Measurements from ENCODE around the gene PAK6.

Gene PAK6

DNA sequence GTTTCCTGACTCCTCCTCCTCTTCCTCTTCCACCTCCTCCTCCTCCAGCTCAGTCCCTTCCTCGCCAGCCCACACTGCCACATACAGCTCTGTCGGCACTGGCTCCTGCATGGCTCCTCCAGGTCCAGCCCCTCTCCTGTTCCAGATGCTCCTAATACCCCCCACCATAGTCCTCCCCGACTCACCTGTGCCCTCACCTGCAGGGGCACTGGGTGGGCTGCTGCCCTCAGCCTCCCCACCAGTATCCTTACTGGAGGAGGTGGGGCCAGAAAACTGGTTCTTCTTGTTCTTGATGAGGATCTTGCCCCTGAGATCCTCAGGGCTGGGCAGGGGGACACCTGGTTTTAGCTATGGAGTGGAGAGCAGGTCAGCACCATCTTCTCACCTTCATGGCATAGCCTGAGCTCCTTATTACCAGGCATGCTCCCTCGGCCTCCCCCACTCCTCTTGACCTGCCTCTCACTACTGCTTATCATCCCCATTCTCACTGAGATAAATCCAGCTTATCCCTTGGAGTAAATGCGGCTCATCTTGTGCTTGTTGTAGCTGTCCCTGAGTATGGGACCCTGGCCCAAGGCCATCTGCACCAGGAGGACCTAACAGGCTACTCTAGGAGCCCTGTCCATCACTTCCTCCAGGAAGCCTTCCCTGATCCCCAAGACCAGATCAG lies 57.8 kb downstream of the PAK6 start:
- Histone ChIP-seq H3K9ac (ENCODE audit: low read length) (no peak overlapping the region), H3K4me1 (ENCODE audit: control insufficient read depth, insufficient read depth, low read length) (peaks cover 7% of the 10 kb centered on the region), H3K9me3 (ENCODE audit: control insufficient read depth, insufficient read depth, low read depth, low read length) (peaks cover 11% of the 10 kb centered on the region; the same call in 1 of the 2 replicates), H3K36me3 (ENCODE audit: control insufficient read depth, insufficient read depth, low read length) (no peaks in the 10 kb centered on the region), H3K27ac (ENCODE audit: low read depth, low read length) (no peak overlapping the region), H3K27me3 (ENCODE audit: control insufficient read depth, insufficient read depth, low read length) (peaks cover 41% of the 10 kb centered on the region), H3K4me3 (ENCODE audit: low read depth, low read length) (no peak overlapping the region)

DNA sequence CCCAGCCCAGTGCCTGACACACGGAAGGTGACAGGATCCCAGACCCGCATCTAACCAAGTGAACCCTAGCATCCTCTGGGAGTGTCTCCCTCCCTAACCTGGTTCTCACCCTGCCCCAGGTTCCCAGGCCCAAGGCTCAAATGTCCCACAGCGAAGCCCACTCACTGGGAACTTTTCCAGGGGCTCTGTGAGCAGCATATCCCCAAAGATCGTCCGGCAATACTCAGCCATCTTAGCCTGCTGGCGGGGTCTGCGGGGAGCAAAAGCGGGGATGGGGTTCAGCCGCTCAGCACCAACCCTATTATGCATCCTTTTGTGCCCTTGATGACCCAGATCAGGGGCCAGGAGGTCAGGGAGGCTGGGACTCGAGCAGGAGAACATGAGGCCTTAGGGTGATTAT lies 58.5 kb downstream of the PAK6 start:
- H3K27me3 ChIP-seq (ENCODE audit: control insufficient read depth, insufficient read depth, low read length) = peaks cover 35% of the 10 kb centered on the region
- H3K27ac ChIP-seq (ENCODE audit: low read depth, low read length) = no peak overlapping the region
- H3K4me1 ChIP-seq (ENCODE audit: control insufficient read depth, insufficient read depth, low read length) = peaks cover 12% of the 10 kb centered on the region; the same call in 1 of the 2 replicates
- no peaks in the 10 kb centered on the region for H3K36me3 ChIP-seq (ENCODE audit: control insufficient read depth, insufficient read depth, low read length)
- H3K4me3 ChIP-seq (ENCODE audit: low read depth, low read length) = no peak overlapping the region
- peaks cover 11% of the 10 kb centered on the region; the same call in 1 of the 2 replicates for H3K9me3 ChIP-seq (ENCODE audit: control insufficient read depth, insufficient read depth, low read depth, low read length)
- H3K9ac ChIP-seq (ENCODE audit: low read length) = no peak overlapping the region

DNA sequence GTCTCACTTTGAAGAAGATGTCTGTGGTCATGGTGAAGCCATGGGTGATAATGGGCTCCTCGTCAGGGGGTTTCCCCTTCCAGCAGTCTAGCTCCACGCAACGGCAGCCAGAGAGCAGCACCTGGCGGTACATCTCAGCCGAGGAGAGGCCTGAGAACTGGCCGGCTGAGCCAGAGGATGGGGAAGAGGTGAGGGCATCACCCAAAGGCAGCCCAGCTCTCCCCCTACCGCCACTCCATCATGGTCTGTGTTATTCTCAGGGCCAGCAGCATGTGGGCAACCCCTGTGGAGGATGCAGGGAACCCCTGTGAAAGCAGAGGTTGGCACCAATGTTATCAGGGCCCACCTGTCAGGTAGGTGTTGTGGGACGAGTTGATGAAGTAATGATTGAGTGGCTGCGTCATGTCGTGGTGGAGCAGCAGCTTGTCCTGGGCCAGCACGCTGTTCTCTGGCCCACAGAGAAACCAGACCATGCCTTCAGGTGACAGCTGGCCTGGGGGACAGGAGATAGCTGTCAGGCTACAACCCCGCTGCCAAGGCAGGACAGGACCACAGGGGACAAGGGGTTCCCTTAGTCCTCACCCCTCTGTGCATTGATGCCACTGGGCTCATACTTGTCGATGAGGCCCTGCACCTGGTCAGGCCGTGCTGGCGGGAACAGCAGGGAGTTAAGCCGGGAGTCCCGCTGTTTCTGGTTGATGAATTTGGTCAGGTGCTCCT lies 59.5 kb downstream of the PAK6 start:
- Histone ChIP-seq H3K27me3 (ENCODE audit: control insufficient read depth, insufficient read depth, low read length) (peaks cover 25% of the 10 kb centered on the region), H3K9ac (ENCODE audit: low read length) (no peak overlapping the region), H3K9me3 (ENCODE audit: control insufficient read depth, insufficient read depth, low read depth, low read length) (peaks cover 11% of the 10 kb centered on the region; the same call in 1 of the 2 replicates), H3K27ac (ENCODE audit: low read depth, low read length) (no peak overlapping the region), H3K4me3 (ENCODE audit: low read depth, low read length) (no peak overlapping the region), H3K4me1 (ENCODE audit: control insufficient read depth, insufficient read depth, low read length) (peaks cover 12% of the 10 kb centered on the region; the same call in 1 of the 2 replicates), H3K36me3 (ENCODE audit: control insufficient read depth, insufficient read depth, low read length) (no peaks in the 10 kb centered on the region)

GRCh38 chr15:40300367-40300766 lies 61.5 kb downstream of the PAK6 start:
- Histone ChIP-seq H3K9me3 (ENCODE audit: control insufficient read depth, insufficient read depth, low read depth, low read length) (peaks cover 11% of the 10 kb centered on the region; the same call in 1 of the 2 replicates), H3K27ac (ENCODE audit: low read depth, low read length) (no peak overlapping the region), H3K9ac (ENCODE audit: low read length) (no peak overlapping the region), H3K4me1 (ENCODE audit: control insufficient read depth, insufficient read depth, low read length) (peaks cover 12% of the 10 kb centered on the region; the same call in 1 of the 2 replicates), H3K36me3 (ENCODE audit: control insufficient read depth, insufficient read depth, low read length) (no peaks in the 10 kb centered on the region), H3K4me3 (ENCODE audit: low read depth, low read length) (no peak overlapping the region), H3K27me3 (ENCODE audit: control insufficient read depth, insufficient read depth, low read length) (peaks cover 7% of the 10 kb centered on the region; the same call in 1 of the 2 replicates)

DNA sequence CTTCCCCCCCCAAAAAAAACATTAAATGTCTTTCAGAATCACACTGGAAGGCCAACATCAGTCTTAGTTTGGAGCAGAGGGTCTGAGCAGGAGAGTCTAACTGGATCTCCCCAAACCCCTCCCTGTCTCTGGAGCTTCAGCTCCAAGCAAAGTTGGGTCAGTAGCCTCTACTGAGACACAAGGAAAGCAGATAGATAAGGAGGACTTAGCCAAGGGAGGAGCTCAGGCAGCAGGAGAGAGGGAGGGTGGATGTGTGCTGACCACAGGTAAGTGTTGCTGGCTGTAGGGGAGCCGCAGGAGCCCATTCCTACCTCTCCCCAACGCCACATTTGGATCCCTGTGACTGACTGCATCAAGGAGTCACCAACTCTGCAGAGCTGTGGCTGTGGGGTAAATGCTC lies 61.9 kb downstream of the PAK6 start:
- Histone ChIP-seq H3K9me3 (ENCODE audit: control insufficient read depth, insufficient read depth, low read depth, low read length) (peaks cover 11% of the 10 kb centered on the region; the same call in 1 of the 2 replicates), H3K4me1 (ENCODE audit: control insufficient read depth, insufficient read depth, low read length) (peaks cover 12% of the 10 kb centered on the region; the same call in 1 of the 2 replicates), H3K4me3 (ENCODE audit: low read depth, low read length) (no peak overlapping the region), H3K9ac (ENCODE audit: low read length) (no peak overlapping the region), H3K27ac (ENCODE audit: low read depth, low read length) (no peak overlapping the region), H3K27me3 (ENCODE audit: control insufficient read depth, insufficient read depth, low read length) (peaks cover 7% of the 10 kb centered on the region; the same call in 1 of the 2 replicates), H3K36me3 (ENCODE audit: control insufficient read depth, insufficient read depth, low read length) (no peaks in the 10 kb centered on the region)

GRCh38 chr15:40301467-40302179 lies 62.8 kb downstream of the PAK6 start:
- Histone ChIP-seq H3K9ac (ENCODE audit: low read length) (no peak overlapping the region), H3K9me3 (ENCODE audit: control insufficient read depth, insufficient read depth, low read depth, low read length) (peaks cover 11% of the 10 kb centered on the region; the same call in 1 of the 2 replicates), H3K27ac (ENCODE audit: low read depth, low read length) (no peak overlapping the region), H3K27me3 (ENCODE audit: control insufficient read depth, insufficient read depth, low read length) (peaks cover 7% of the 10 kb centered on the region; the same call in 1 of the 2 replicates), H3K4me3 (ENCODE audit: low read depth, low read length) (no peak overlapping the region), H3K36me3 (ENCODE audit: control insufficient read depth, insufficient read depth, low read length) (no peaks in the 10 kb centered on the region), H3K4me1 (ENCODE audit: control insufficient read depth, insufficient read depth, low read length) (peaks cover 15% of the 10 kb centered on the region)

- no peak overlapping the region for H3K27ac ChIP-seq (ENCODE audit: low read depth, low read length)
- H3K9ac ChIP-seq (ENCODE audit: low read length) = no peak overlapping the region
- H3K9me3 ChIP-seq (ENCODE audit: control insufficient read depth, insufficient read depth, low read depth, low read length) = peaks cover 11% of the 10 kb centered on the region; the same call in 1 of the 2 replicates
- no peaks in the 10 kb centered on the region for H3K36me3 ChIP-seq (ENCODE audit: control insufficient read depth, insufficient read depth, low read length)
- H3K4me3 ChIP-seq (ENCODE audit: low read depth, low read length) = no peak overlapping the region
- H3K4me1 ChIP-seq (ENCODE audit: control insufficient read depth, insufficient read depth, low read length) = peaks cover 23% of the 10 kb centered on the region
- H3K27me3 ChIP-seq (ENCODE audit: control insufficient read depth, insufficient read depth, low read length) = no peaks in the 10 kb centered on the region
Observed at GRCh38 chr15:40302288-40302886, 63.5 kb downstream of the PAK6 start.

GRCh38 chr15:40302981-40303380 lies 64.1 kb downstream of the PAK6 start:
- H3K36me3 ChIP-seq (ENCODE audit: control insufficient read depth, insufficient read depth, low read length) = no peaks in the 10 kb centered on the region
- peaks cover 11% of the 10 kb centered on the region; the same call in 1 of the 2 replicates for H3K9me3 ChIP-seq (ENCODE audit: control insufficient read depth, insufficient read depth, low read depth, low read length)
- peaks cover 28% of the 10 kb centered on the region for H3K4me1 ChIP-seq (ENCODE audit: control insufficient read depth, insufficient read depth, low read length)
- H3K27me3 ChIP-seq (ENCODE audit: control insufficient read depth, insufficient read depth, low read length) = no peaks in the 10 kb centered on the region
- no peak overlapping the region for H3K27ac ChIP-seq (ENCODE audit: low read depth, low read length)
- H3K9ac ChIP-seq (ENCODE audit: low read length) = no peak overlapping the region
- no peak overlapping the region for H3K4me3 ChIP-seq (ENCODE audit: low read depth, low read length)

DNA sequence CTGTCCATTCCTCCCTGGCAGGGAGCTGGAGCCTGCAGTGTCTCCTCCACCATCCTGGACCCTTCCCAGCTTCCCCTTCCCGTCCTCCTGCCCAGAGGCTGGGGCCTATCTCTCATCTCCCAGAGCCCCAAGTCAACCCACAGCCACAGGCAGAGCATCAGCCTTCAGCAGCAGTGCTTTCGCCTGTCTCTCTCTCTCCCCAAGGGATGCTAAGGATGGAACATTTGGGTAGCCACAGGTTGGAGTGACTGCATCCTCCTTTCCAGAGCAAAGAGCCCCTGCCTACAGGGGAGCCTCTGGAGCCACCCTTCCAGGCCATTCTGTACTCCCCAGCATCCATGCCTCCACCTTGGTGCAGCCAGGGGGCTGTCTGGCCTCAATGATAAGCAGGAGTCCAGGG lies 64.7 kb downstream of the PAK6 start:
- Histone ChIP-seq H3K36me3 (ENCODE audit: control insufficient read depth, insufficient read depth, low read length) (no peaks in the 10 kb centered on the region), H3K9me3 (ENCODE audit: control insufficient read depth, insufficient read depth, low read depth, low read length) (peaks cover 11% of the 10 kb centered on the region; the same call in 1 of the 2 replicates), H3K27ac (ENCODE audit: low read depth, low read length) (no peak overlapping the region), H3K4me3 (ENCODE audit: low read depth, low read length) (no peak overlapping the region), H3K27me3 (ENCODE audit: control insufficient read depth, insufficient read depth, low read length) (no peaks in the 10 kb centered on the region), H3K9ac (ENCODE audit: low read length) (no peak overlapping the region), H3K4me1 (ENCODE audit: control insufficient read depth, insufficient read depth, low read length) (peaks cover 32% of the 10 kb centered on the region)

GRCh38 chr15:40305281-40305680 lies 66.4 kb downstream of the PAK6 start:
- Histone ChIP-seq H3K27me3 (ENCODE audit: control insufficient read depth, insufficient read depth, low read length) (no peaks in the 10 kb centered on the region), H3K4me3 (ENCODE audit: low read depth, low read length) (no peak overlapping the region), H3K27ac (ENCODE audit: low read depth, low read length) (no peak overlapping the region), H3K9me3 (ENCODE audit: control insufficient read depth, insufficient read depth, low read depth, low read length) (peaks cover 6% of the 10 kb centered on the region; the same call in 1 of the 2 replicates), H3K36me3 (ENCODE audit: control insufficient read depth, insufficient read depth, low read length) (no peaks in the 10 kb centered on the region), H3K4me1 (ENCODE audit: control insufficient read depth, insufficient read depth, low read length) (peaks cover 46% of the 10 kb centered on the region), H3K9ac (ENCODE audit: low read length) (no peak overlapping the region)

All from HUES6 (cell line).